ENCODE measurements around the gene ZNF280B.
"Not testable (repeated sequence)": the region's sequence is repeated elsewhere in the genome, so short reads cannot be mapped to it uniquely, and the experiment has no call there.

The ZNF280B gene

DNA sequence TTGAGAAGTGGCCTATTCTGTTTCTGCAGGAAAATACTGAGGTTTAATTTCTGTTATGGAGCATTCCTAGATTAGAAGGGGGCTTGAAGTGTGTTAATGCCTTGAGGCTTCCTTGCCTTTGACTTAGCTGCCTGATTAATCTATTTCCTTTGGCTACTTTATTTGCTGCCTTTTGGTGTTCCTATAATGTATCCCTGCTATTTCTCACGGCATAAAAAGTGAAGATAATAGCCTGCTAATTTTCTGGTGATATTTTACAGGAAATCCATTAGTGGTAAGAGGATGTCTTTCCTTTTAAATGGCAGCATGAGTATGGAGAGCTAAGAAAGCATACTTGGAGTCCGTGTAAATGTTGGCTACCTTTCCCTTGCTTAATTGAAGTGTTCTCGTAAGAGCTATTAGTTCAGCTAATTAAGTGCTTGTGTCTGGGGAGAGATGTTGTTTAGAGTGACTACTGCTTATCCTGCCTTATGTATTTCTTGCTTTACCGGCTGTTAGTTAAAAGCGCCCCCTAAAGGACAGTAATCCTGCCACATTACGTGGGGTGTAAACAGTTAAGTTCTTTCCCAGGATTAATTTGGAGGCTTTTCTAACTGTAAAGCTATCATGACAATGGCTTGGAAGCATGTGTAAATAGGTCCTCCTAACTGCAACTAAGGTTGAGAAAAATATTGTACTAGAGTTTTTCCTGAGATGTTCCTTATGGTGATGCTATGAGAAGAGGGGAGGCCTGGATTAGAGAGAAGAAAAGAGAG is 45.6 kb downstream of the ZNF280B start:
- DNase-seq: peak; percentile 16

DNA sequence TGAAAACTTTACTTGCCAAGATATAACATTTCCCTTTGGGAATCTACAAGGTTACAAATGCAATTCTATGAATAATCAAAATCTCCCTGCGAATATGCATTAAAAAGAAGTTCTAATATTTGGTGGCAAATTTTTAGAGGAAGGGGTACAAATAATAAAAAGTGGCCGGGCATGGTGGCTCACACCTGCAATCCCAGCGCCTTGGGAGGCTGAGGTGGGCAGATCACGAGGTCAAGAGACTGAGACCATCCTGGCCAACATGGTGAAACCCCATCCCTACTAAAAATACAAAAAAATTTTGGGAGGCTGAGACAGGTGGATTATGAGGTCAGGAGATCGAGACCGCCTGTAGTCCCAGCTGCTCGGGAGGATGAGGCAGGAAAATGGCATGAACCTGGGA is 47.0 kb downstream of the ZNF280B start:
- DNase-seq: no peak

DNA sequence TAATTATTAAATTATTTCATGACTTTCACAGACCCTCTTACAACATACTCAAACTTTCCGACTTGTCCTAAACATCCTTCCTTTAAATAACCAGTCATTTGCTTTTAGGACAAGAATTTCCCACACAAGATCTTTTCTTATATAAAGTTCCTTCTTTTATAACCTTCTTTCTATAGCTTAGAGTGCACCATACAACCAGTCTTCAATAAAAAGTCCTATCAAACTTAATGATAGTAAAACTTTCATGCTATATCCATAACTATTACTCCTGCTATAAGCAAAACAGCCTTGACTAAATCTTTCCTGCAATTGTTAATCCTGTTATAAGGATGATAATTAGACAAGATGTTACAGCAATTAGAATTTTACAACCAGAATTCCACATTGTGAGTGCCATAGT is 47.4 kb downstream of the ZNF280B start:
- DNase-seq: no peak

- peak; percentile 6 for DNase-seq
Observed at GRCh38 chr22:22460635-22461034, 47.9 kb downstream of the ZNF280B start.

DNA sequence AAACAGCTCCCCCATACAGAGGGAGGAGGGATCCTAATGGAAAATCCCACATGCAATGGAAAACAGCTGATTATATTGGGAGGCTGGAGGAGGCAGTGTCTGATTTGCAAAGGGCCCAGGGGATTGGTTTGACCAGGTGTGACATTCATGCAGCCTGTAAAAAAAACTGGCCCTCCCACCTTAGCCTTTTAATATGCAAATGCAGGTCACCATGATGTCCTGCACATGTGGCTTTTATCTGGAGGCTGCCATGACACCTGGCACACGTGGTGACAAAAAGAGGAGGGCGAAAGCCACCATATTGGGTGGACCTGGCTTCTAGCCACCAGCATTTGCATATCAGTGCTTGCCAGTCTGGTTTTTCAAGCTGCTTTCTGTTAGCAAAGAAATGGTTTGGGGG is 48.5 kb downstream of the ZNF280B start:
- DNase-seq: no peak

DNA sequence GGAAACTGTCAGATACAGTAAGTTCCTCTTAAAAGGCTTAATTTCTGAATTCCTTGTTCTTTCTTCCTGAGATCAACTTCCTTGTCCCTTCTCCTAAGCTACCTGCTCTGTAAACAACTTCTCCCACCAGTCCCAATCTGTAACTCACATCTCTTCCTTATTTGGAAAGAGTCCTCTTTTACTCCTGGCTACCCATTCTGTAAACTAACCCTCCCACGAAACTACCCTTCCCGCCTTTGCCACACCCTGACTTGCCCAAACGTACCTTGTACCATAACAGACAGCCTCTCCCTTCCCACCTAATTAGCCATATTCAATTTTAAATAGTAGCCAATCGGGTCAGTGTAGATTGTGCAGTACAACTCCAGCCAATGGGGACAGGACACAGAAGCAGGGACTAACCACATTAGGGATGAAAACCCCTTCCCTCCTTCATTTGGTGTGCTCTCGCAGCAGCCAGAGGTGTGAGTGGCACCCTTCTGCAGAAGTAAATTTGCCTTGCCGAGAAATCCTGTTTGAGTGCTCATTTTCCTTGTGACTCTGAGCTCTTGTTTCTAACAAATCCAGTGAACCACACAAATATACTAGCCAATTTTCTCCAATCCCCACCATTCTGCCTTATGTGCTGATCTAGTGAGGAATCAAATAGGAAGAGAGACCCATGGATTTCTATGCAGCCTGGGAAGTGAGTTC is 49.5 kb downstream of the ZNF280B start:
- no peak for DNase-seq

GRCh38 chr22:22458387-22458786 is 50.2 kb downstream of the ZNF280B start:
- DNase-seq: no peak

DNA sequence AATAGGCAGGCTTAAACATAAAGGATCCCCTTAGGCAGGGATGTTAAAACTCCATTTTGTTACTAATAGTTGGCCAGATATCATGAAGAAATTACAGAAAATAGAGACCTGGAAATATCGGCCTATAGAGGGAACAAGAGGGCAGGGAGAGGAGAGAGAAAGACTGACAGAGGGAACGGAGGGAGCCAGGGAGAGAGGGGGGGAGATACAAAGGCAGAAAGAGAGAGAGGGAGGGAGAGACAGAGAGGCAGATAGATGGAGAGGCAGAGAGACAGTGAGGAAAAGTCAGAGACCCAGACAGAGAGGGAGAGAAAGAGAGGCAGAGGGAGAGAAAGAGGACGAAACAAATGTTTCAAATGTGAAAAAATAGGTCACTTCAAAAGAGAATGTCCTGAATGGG is 53.5 kb downstream of the ZNF280B start:
- no peak for DNase-seq

DNA sequence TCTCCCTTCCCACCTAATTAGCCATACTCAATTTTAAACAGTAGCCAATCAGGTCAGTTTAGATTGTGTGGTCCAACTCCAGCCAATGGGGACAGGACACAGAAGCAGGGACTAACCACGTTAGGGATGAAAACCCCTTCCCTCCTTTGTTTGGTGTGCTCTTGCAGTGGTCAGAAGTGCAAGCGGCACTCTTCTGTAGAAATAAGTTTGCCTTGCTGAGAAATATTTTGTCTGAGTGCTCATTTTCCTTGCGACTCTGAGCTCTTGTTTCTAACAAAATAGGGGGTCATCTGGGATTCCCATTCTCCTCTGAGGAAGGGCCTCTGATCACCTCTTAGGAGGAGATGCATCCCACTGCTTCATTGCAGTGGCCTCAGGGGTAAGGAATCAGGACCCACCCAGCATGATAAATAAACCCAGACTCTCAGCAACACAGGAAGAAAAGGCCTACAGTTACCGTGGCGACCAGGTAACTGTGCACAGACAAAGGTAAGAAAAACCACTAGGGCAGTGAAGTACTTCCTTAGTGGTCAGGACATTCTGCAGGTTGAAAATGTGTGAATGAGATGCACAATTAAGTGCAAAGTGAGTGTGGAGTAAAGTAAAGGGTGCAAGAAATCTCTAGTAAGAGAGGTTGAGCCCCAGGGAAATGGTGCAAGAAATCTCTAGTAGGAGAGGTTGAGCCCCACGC is 55.4 kb downstream of the ZNF280B start:
- no peak for DNase-seq

DNA sequence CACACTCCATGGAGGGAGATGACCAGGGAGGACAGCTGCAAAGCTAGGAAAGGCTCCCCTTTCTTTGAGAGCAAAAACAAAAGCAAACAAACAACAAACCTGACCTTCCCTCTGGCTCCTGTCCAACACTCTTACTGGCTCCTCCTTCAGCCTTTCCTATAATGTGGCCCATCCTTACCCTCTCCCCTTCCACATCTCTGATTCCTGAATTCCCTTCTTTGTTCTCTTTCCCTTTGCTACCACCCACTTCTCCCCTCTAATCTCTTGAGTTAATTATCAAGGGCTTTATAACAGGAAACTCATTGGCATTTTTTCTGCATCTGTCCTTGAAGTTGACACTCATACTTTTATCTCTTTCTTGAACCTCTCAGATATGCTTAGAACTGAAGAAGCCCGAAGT is 56.3 kb downstream of the ZNF280B start:
- no peak for DNase-seq

- no peak for DNase-seq
Observed at GRCh38 chr22:22450343-22450839, 58.2 kb downstream of the ZNF280B start.

- DNase-seq: no peak
Observed at GRCh38 chr22:22449819-22450218, 58.7 kb downstream of the ZNF280B start.

DNA sequence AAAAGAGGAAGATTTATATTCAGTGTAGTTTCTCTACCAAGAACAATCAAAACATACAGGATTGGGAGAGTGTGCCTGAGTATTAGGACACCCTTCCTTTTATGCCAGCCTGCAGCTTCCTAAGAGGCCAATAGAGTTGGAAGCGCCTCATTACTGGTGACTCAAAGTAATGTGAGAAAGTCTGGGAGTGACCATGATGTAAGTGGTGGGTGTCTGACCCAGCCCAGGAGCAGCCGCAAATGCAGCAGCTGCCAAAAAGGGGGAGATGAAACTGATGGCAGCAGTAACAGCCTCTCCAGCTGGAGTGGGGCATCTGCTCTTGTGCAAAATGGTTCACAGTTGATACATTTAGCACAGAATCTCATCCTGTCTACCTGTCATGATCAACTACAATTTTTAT is 62.0 kb downstream of the ZNF280B start:
- DNase-seq: no peak

- not testable (repeated sequence) for DNase-seq
Observed at GRCh38 chr22:22444007-22444589, 64.4 kb downstream of the ZNF280B start.

DNA sequence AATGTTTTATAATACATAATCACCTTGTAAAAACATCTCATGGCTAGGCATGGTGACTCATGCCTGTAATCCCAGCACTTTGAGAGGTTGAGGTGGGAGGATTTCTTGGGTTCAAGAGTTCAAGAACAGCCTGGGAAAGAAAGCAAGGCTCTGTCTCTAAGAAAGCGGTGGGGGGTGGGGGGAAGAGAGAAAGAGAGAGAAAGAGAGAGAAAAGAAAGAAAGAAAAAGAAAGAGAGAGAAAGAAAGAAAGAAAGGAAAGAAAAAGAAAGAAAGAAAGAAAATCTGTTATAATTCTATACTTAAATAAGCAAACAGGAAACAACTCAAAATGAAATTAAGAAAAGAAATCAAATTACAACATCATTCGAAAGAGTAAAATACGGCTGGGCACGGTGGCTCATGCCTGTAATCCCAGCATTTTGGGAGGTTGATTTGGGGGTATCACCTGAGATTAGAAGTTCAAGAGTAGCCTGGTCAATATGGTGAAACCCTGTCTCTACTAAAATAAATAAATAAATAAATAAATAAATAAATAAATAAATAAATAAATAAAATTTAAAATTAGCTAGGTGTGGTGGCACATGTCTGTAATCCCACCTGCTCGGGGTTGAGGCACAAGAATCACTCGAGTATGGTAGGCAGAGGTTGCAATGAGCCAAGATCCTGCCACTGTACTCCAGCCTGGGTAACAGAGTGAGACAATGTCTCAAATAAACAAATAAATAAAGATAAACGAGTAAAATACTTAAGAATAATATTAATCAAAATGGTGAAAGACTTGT is 65.4 kb downstream of the ZNF280B start:
- no peak for DNase-seq

DNA sequence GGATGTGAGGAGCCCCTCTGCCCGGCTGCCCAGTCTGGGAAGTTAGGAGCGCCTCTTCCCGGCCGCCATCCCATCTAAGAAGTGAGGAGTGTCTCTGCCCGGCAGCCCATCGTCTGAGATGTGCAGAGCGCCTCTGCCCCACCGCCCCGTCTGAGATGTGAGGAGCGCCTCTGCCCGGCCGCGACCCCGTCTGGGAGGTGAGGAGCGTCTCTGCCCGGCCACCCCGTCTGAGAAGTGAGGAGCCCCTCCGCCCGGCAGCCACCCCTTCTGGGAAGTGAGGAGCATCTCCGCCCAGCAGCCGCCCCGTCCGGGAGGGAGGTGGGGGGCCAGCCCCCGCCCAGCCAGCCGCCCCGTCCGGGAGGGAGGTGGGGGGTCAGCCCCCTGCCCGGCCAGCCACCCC is 66.9 kb downstream of the ZNF280B start:
- DNase-seq: not testable (repeated sequence)

GRCh38 chr22:22440188-22440587 is 68.4 kb downstream of the ZNF280B start:
- DNase-seq: no peak
